Gastroesophageal sphincter (tissue), 3 donors: ENCODE results near the gene SMIM45.

Experiments
- CTCF ChIP-seq, 4 experiments: fragments of 200-600 bp in 2 of 4; fragments of 450-650 bp in 2 of 4; sonication (generic) in 1 of 4; IDR thresholded peaks; one replicate each; pipeline ENCODE4 v1.5.1; 2017 to 2019; ENCODE audit warnings: antibody characterized with exemption in 4 of 4, mild to moderate bottlenecking in 2 of 4, moderate library complexity in 2 of 4
- POLR2A ChIP-seq, 2 donors: fragments of 450-650 bp; IDR thresholded peaks; one replicate each; pipeline ENCODE4 v1.6.1; 2017; ENCODE audit warnings: antibody characterized with exemption in 2 of 2, mild to moderate bottlenecking in 2 of 2, moderate library complexity in 1 of 2

- TF ChIP-seq POLR2A (IDR thresholded peaks at IDR 0.05) (no peak), CTCF (IDR thresholded peaks at IDR 0.05) (no peak)
Measured at GRCh38 chr22:41939981-41940831, 11.7 kb upstream of the SMIM45 start.
